ENCODE results near the gene SLC23A1.

DNA sequence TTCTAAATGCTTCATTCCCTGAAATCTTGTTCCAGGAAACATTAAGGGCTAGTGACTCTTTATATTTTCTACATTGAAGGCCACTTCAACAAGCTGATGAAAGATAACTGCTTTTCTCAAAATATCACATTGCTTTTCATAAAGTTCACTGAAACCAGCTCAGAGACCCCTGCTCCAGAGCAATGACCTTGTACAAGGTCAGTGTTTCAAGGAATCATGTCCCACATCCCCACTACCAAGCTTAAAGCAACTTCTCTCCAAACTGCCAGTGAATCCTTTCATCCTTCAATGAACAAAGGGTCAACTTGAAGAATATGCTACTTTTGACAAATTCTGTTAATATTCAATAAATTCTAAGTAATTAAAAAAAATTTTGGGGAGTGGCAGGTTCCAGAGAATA lies 32.8 kb upstream of the SLC23A1 start:
- no peak for TF ChIP-seq POLR2A (IDR thresholded peaks at IDR 0.05)
- TF ChIP-seq, protein P1, sequence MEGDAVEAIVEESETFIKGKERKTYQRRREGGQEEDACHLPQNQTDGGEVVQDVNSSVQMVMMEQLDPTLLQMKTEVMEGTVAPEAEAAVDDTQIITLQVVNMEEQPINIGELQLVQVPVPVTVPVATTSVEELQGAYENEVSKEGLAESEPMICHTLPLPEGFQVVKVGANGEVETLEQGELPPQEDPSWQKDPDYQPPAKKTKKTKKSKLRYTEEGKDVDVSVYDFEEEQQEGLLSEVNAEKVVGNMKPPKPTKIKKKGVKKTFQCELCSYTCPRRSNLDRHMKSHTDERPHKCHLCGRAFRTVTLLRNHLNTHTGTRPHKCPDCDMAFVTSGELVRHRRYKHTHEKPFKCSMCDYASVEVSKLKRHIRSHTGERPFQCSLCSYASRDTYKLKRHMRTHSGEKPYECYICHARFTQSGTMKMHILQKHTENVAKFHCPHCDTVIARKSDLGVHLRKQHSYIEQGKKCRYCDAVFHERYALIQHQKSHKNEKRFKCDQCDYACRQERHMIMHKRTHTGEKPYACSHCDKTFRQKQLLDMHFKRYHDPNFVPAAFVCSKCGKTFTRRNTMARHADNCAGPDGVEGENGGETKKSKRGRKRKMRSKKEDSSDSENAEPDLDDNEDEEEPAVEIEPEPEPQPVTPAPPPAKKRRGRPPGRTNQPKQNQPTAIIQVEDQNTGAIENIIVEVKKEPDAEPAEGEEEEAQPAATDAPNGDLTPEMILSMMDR (IDR thresholded peaks at IDR 0.05), result no peak

Measured in esophagus squamous epithelium (tissue), 4 donors.